HL-60 (cell line): ENCODE measurements around the gene PRKAA2.

Experiments used
- DNase-seq, 2 experiments: peaks; one replicate each; pipeline ENCODE4 v3.0.0-alpha.2; 2010 to 2020; ENCODE audit warnings: low read depth in 1 of 2, low spot score in 1 of 2
- H3K27ac ChIP-seq: fragments of 250-450 bp; sonication (Bioruptor Pico); replicated peaks from 2 replicates; pipeline ENCODE4 v1.5.1; 2020; ENCODE audit warnings: mild to moderate bottlenecking, moderate library complexity
- H3K27me3 ChIP-seq: fragments of 250-450 bp; sonication (Bioruptor Pico); 2 replicates; pipeline ENCODE4 v1.5.1; 2021; ENCODE audit warnings: mild to moderate bottlenecking, moderate library complexity; ENCODE audit not compliant: insufficient read depth, poor library complexity, severe bottlenecking
- H3K4me3 ChIP-seq: replicated peaks from 2 replicates; pipeline ENCODE4 v1.5.1; 2011; ENCODE audit warnings: mild to moderate bottlenecking, control low read depth, low read length; ENCODE audit not compliant: insufficient read depth
- GABPA ChIP-seq: IDR thresholded peaks from 2 replicates; pipeline ENCODE4 v1.6.1; 2012; ENCODE audit warnings: low read depth
- POLR2AphosphoS5 ChIP-seq: IDR thresholded peaks from 2 replicates; pipeline ENCODE4 v1.6.1; 2012; ENCODE audit warnings: low read depth
- SPI1 ChIP-seq: IDR thresholded peaks from 2 replicates; pipeline ENCODE4 v1.6.1; 2012; ENCODE audit warnings: low read depth, mild to moderate bottlenecking, borderline replicate concordance
- TF ChIP-seq, protein P1 (sequence below): IDR thresholded peaks from 2 replicates; pipeline ENCODE4 v1.6.1; 2012; ENCODE audit warnings: low read depth; ENCODE audit not compliant: insufficient replicate concordance
- TF ChIP-seq, protein P2 (sequence below): IDR thresholded peaks from one replicate; pipeline ENCODE4 v1.5.1; 2011; ENCODE audit warnings: low read length, control low read depth, inconsistent platforms; ENCODE audit not compliant: insufficient read depth

Gene PRKAA2

DNA sequence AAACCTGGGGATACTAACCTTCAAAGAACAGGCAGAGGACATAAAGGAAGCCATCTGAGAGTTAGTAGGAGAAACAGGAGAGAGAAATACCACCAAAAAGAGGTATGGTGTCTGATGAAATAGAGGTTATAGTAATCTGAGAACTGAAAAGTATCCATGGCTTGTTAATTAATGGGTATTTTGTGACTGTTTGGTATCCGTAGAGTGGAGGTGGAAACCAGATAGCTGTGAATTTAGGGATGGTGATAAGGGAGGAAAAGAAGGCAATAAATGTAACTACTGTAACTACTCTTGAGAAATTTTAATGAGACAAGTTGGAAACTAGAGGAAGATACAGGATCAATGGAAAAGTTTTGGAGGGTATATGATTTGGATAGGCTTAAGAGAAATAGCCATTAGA, 27.5 kb downstream of the PRKAA2 start:
- Histone ChIP-seq H3K27me3 (no peaks in the 10 kb centered on the region), H3K27ac (no peak overlapping the region), H3K4me3 (no peak overlapping the region)
- TF ChIP-seq GABPA (no peak), POLR2AphosphoS5 (no peak), SPI1 (no peak)
- TF ChIP-seq, protein P1, sequence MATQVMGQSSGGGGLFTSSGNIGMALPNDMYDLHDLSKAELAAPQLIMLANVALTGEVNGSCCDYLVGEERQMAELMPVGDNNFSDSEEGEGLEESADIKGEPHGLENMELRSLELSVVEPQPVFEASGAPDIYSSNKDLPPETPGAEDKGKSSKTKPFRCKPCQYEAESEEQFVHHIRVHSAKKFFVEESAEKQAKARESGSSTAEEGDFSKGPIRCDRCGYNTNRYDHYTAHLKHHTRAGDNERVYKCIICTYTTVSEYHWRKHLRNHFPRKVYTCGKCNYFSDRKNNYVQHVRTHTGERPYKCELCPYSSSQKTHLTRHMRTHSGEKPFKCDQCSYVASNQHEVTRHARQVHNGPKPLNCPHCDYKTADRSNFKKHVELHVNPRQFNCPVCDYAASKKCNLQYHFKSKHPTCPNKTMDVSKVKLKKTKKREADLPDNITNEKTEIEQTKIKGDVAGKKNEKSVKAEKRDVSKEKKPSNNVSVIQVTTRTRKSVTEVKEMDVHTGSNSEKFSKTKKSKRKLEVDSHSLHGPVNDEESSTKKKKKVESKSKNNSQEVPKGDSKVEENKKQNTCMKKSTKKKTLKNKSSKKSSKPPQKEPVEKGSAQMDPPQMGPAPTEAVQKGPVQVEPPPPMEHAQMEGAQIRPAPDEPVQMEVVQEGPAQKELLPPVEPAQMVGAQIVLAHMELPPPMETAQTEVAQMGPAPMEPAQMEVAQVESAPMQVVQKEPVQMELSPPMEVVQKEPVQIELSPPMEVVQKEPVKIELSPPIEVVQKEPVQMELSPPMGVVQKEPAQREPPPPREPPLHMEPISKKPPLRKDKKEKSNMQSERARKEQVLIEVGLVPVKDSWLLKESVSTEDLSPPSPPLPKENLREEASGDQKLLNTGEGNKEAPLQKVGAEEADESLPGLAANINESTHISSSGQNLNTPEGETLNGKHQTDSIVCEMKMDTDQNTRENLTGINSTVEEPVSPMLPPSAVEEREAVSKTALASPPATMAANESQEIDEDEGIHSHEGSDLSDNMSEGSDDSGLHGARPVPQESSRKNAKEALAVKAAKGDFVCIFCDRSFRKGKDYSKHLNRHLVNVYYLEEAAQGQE: no peak
- TF ChIP-seq, protein P2, sequence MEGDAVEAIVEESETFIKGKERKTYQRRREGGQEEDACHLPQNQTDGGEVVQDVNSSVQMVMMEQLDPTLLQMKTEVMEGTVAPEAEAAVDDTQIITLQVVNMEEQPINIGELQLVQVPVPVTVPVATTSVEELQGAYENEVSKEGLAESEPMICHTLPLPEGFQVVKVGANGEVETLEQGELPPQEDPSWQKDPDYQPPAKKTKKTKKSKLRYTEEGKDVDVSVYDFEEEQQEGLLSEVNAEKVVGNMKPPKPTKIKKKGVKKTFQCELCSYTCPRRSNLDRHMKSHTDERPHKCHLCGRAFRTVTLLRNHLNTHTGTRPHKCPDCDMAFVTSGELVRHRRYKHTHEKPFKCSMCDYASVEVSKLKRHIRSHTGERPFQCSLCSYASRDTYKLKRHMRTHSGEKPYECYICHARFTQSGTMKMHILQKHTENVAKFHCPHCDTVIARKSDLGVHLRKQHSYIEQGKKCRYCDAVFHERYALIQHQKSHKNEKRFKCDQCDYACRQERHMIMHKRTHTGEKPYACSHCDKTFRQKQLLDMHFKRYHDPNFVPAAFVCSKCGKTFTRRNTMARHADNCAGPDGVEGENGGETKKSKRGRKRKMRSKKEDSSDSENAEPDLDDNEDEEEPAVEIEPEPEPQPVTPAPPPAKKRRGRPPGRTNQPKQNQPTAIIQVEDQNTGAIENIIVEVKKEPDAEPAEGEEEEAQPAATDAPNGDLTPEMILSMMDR: no peak
- no peak for DNase-seq

DNA sequence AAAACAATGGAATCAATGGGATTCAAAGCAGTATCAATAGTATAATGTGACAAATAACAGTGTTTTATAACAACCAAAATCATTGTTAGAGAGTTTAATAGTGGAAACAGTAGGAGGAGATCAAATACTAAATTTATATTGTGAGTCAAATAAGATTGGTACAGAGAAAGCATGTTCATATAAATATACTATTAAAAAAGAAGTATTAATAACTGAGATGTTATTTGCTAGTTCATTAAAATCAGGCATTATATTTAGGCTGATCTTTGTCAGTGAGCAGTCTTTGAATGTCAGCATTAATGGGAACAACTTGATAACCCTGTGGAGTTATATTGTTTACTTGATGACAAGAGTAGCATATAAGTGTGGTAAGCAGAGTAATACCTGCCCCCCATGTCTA, 30.6 kb downstream of the PRKAA2 start:
- Histone ChIP-seq H3K27ac (no peak overlapping the region), H3K27me3 (no peaks in the 10 kb centered on the region), H3K4me3 (no peak overlapping the region)
- TF ChIP-seq GABPA: no peak
- no peak for TF ChIP-seq SPI1
- TF ChIP-seq, protein P2: no peak
- no peak for TF ChIP-seq POLR2AphosphoS5
- DNase-seq: no peak

GRCh38 chr1:56676571-56677035, 31.5 kb downstream of the PRKAA2 start:
- DNase-seq: no peak
- Histone ChIP-seq H3K27ac (no peak overlapping the region), H3K27me3 (no peaks in the 10 kb centered on the region), H3K4me3 (no peak overlapping the region)
- no peak for TF ChIP-seq POLR2AphosphoS5
- TF ChIP-seq, protein P2: no peak
- TF ChIP-seq GABPA: no peak
- TF ChIP-seq, protein P1: no peak
- no peak for TF ChIP-seq SPI1

GRCh38 chr1:56683569-56683968, 38.5 kb downstream of the PRKAA2 start:
- DNase-seq: no peak

More at GRCh38 chr1:56683569-56683968, 38.5 kb downstream of the PRKAA2 start:
- no peak overlapping the region for H3K4me3 ChIP-seq
- H3K27ac ChIP-seq: no peak overlapping the region
- peaks cover 2% of the 10 kb centered on the region for H3K27me3 ChIP-seq
- TF ChIP-seq GABPA: no peak
- TF ChIP-seq POLR2AphosphoS5: no peak
